Measurements from ENCODE around the gene RIMKLA. TPM values are rescaled to one million over a fixed set of nuclear protein-coding genes. Genes with fewer than 3 reads are reported as not detected.

Gene RIMKLA
- total RNA-seq, 1 donor from 2014 or later, result 0.29 TPM

DNA sequence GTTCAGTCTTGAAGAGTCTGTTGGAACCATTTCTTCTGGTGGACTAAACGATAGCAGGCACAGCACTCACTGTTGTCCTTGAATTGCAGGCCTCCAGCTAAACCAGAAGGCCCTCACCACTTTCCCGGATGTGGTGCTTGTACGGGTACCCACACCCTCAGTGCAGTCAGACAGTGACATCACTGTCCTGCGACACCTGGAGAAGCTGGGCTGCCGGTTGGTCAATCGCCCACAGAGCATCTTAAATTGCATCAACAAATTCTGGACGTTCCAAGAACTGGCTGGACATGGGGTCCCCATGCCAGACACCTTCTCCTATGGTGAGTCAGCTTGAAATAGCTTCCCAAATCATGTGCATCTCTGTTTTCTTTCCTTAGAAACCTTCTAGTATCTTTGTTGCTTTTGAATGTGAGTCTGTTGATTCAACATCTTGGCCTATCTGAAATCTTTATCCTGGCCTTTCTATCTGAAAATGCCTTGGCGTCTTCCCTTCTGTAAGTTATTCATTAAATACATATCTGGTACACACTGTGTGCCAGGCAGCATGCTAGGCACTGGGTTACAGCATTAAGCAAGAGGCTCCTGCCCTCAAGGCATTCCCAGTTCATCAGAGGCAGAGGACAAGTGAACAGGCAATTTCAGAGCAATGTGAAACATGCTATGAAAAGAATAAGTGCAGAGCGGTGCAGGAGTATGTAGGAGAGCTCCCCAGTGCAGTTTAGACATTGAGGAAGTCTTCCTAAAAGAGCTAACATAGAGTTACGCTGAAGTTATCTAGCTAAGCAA, 18.9 kb downstream of the RIMKLA start:
- no peak for TF ChIP-seq CTCF (IDR thresholded peaks at IDR 0.05; ENCODE audit: insufficient read depth, low read length, poor library complexity, severe bottlenecking)
- DNase-seq (ENCODE audit: low read depth), result no peak
- no peak overlapping the region for H3K4me3 ChIP-seq (ENCODE audit: low read depth, low read length)
- H3K27me3 ChIP-seq (ENCODE audit: control insufficient read depth, insufficient read depth, low read length), result no peaks in the 10 kb centered on the region
- no peaks in the 10 kb centered on the region for H3K36me3 ChIP-seq (ENCODE audit: control insufficient read depth, insufficient read depth, low read length)

- DNase-seq (ENCODE audit: low read depth), result no peak
- TF ChIP-seq CTCF (IDR thresholded peaks at IDR 0.05; ENCODE audit: insufficient read depth, low read length, poor library complexity, severe bottlenecking), result no peak
- H3K36me3 ChIP-seq (ENCODE audit: control insufficient read depth, insufficient read depth, low read length), result no peaks in the 10 kb centered on the region
- no peak overlapping the region for H3K4me3 ChIP-seq (ENCODE audit: low read depth, low read length)
- no peaks in the 10 kb centered on the region for H3K27me3 ChIP-seq (ENCODE audit: control insufficient read depth, insufficient read depth, low read length)
These were observed 23.3 kb downstream of the RIMKLA start for GRCh38 chr1:42403880-42404400.

- Histone ChIP-seq H3K36me3 (ENCODE audit: control insufficient read depth, insufficient read depth, low read length) (no peaks in the 10 kb centered on the region), H3K4me3 (ENCODE audit: low read depth, low read length) (no peak overlapping the region), H3K27me3 (ENCODE audit: control insufficient read depth, insufficient read depth, low read length) (no peaks in the 10 kb centered on the region)
- DNase-seq (ENCODE audit: low read depth), result no peak
- TF ChIP-seq CTCF (IDR thresholded peaks at IDR 0.05; ENCODE audit: insufficient read depth, low read length, poor library complexity, severe bottlenecking), result no peak
These were observed 34.2 kb downstream of the RIMKLA start for GRCh38 chr1:42414551-42415496.

- Histone ChIP-seq H3K36me3 (ENCODE audit: control insufficient read depth, insufficient read depth, low read length) (no peaks in the 10 kb centered on the region), H3K27me3 (ENCODE audit: control insufficient read depth, insufficient read depth, low read length) (no peaks in the 10 kb centered on the region), H3K4me3 (ENCODE audit: low read depth, low read length) (no peak overlapping the region)
- TF ChIP-seq CTCF (IDR thresholded peaks at IDR 0.05; ENCODE audit: insufficient read depth, low read length, poor library complexity, severe bottlenecking), result no peak
- no peak for DNase-seq (ENCODE audit: low read depth)
These were observed 36.6 kb downstream of the RIMKLA start for GRCh38 chr1:42417166-42417565.

DNA sequence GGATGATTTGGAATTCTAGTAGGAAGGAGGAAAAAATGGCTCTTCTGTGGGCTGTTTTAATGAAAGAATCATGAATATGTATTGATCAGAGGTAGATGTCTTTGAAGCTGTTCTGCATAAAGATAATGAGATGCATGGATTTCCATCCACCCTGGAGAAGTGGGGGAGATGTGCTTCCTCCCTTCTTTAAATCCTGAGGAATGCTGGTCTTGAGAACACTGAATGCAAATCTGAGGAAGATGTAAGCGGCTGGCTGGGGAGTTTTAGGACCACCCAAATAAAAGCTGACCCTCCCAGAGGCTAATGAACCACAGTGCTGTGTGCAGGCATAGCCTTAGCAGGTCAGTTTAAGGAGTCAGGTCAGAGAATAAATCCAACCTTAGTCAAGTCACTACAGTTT, 37.9 kb downstream of the RIMKLA start:
- no peak for TF ChIP-seq CTCF (IDR thresholded peaks at IDR 0.05; ENCODE audit: insufficient read depth, low read length, poor library complexity, severe bottlenecking)
- Histone ChIP-seq H3K27me3 (ENCODE audit: control insufficient read depth, insufficient read depth, low read length) (peaks cover 2% of the 10 kb centered on the region), H3K36me3 (ENCODE audit: control insufficient read depth, insufficient read depth, low read length) (no peaks in the 10 kb centered on the region), H3K4me3 (ENCODE audit: low read depth, low read length) (no peak overlapping the region)
- no peak for DNase-seq (ENCODE audit: low read depth)
